H1 (cell line): ENCODE measurements around the gene ALG3.

ENCODE experiments used
- RNF2 ChIP-seq: fragments of 200-900, 300-1000 bp; sonication (generic); IDR thresholded peaks from 2 replicates; pipeline ENCODE4 v1.7.1; 2016; ENCODE audit warnings: borderline replicate concordance, low read depth, mild to moderate bottlenecking, antibody characterized with exemption, low read length; ENCODE audit not compliant: poor library complexity, severe bottlenecking; ENCODE audit errors: missing control alignments
- SUZ12 ChIP-seq: fragments of 200-600 bp; sonication (generic); IDR thresholded peaks from 2 replicates; pipeline ENCODE4 v1.6.1; 2012; ENCODE audit warnings: mild to moderate bottlenecking, inconsistent platforms, low read length, moderate library complexity, mixed read lengths
- ZNF274 ChIP-seq: IDR thresholded peaks from 2 replicates; pipeline ENCODE4 v1.7.0; 2012; ENCODE audit warnings: low read length, borderline replicate concordance; ENCODE audit errors: extremely low read depth
- TF ChIP-seq, protein P1 (sequence below), 3 experiments: IDR thresholded peaks; 1 replicate in 2 of 3; 2 replicates in 1 of 3; pipeline versions ENCODE4 v1.5.1 to v1.6.1; 2011; ENCODE audit warnings: low read length in 3 of 3, mild to moderate bottlenecking in 3 of 3, inconsistent platforms in 2 of 3, low read depth in 1 of 3, moderate library complexity in 1 of 3; ENCODE audit not compliant: insufficient read depth in 1 of 3; ENCODE audit errors: control extremely low read depth in 1 of 3

DNA sequence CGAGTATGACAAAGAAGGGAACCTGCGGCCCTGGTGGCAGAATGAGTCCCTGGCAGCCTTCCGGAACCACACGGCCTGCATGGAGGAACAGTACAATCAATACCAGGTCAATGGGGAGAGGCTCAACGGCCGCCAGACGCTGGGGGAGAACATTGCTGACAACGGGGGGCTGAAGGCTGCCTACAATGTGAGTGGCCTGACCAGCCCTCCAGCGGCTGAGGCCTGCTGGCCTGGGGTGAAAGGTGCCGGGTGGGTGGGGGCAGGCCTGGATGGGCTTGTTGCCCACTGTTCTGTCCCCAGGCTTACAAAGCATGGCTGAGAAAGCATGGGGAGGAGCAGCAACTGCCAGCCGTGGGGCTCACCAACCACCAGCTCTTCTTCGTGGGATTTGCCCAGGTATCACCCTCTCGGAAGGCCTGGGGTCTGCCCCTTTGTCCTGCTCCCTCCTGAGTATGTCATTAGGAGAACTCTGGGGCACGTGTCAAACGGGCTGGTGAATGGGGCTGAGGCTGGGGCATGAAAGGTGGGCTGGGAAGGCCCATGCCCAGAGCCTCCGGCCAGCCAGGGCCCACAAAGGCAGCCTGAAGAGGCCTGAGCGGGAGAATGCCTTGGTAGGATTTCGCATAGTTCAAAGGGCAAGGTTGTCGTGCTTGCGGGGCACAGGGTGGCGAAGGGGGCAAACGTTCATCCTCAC, 42.4 kb upstream of the ALG3 start:
- TF ChIP-seq ZNF274 (no peak), SUZ12 (no peak), RNF2 (no peak)
- TF ChIP-seq, protein P1, sequence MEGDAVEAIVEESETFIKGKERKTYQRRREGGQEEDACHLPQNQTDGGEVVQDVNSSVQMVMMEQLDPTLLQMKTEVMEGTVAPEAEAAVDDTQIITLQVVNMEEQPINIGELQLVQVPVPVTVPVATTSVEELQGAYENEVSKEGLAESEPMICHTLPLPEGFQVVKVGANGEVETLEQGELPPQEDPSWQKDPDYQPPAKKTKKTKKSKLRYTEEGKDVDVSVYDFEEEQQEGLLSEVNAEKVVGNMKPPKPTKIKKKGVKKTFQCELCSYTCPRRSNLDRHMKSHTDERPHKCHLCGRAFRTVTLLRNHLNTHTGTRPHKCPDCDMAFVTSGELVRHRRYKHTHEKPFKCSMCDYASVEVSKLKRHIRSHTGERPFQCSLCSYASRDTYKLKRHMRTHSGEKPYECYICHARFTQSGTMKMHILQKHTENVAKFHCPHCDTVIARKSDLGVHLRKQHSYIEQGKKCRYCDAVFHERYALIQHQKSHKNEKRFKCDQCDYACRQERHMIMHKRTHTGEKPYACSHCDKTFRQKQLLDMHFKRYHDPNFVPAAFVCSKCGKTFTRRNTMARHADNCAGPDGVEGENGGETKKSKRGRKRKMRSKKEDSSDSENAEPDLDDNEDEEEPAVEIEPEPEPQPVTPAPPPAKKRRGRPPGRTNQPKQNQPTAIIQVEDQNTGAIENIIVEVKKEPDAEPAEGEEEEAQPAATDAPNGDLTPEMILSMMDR (IDR thresholded peaks at IDR 0.05; ENCODE audit: control extremely low read depth in 1 of 3, insufficient read depth in 1 of 3, low read depth in 1 of 3, low read length in 3 of 3), result no peak
